Neural progenitor cell (in vitro differentiated cells): ENCODE data around the gene PTPRT.

Source experiments
- CTCF ChIP-seq: fragments of 200-600 bp; sonication (generic); IDR thresholded peaks from 2 replicates; pipeline ENCODE4 v1.5.1; 2017; ENCODE audit warnings: antibody characterized with exemption, mild to moderate bottlenecking
- EZH2phosphoT487 ChIP-seq: fragments of 200-600 bp; sonication (generic); IDR thresholded peaks from 2 replicates; pipeline ENCODE4 v1.6.1; 2017; ENCODE audit warnings: antibody characterized with exemption

GRCh38 chr20:42110301-42110700, 1079.4 kb downstream of the PTPRT start:
- no peak for TF ChIP-seq CTCF
- TF ChIP-seq EZH2phosphoT487, result no peak
